ENCODE measurements around the gene CCNF.

DNA sequence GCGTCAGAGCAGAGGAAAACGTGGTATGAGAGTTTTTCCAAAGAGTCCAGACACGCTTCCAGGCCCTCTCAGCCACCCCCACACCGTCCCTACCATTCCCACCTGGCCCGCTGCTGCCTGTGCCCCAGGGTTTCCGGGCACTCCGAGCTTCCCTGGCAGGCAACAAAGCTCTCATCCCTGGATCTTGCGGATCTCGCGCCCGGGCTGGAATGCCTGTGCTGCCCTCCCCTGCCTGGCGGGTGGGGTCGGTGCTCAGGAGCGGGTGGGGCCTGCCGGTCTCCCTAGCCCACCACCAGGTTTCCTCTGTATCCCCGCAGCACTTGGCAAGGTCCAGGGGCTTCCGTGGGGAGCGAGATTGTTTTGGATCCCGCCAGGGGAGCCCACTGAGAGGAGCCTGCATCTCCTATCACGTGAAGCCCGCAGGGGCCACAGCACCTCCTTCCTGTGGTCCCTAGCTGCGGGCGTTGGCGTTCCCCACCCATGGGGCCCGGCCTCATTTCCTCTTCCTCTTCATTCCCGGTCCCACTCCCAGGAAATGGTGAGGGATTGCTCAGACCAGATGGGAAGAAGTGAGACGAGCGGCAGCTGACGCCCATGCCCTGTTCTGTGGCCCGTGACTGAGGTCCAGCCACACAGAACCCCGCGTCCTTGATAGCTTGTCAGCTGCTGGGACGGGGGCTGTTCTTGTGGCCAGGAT, 56.7 kb downstream of the CCNF start:
- TF ChIP-seq, protein P1, sequence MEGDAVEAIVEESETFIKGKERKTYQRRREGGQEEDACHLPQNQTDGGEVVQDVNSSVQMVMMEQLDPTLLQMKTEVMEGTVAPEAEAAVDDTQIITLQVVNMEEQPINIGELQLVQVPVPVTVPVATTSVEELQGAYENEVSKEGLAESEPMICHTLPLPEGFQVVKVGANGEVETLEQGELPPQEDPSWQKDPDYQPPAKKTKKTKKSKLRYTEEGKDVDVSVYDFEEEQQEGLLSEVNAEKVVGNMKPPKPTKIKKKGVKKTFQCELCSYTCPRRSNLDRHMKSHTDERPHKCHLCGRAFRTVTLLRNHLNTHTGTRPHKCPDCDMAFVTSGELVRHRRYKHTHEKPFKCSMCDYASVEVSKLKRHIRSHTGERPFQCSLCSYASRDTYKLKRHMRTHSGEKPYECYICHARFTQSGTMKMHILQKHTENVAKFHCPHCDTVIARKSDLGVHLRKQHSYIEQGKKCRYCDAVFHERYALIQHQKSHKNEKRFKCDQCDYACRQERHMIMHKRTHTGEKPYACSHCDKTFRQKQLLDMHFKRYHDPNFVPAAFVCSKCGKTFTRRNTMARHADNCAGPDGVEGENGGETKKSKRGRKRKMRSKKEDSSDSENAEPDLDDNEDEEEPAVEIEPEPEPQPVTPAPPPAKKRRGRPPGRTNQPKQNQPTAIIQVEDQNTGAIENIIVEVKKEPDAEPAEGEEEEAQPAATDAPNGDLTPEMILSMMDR (IDR thresholded peaks at IDR 0.05) = no peak
- TF ChIP-seq EP300 (IDR thresholded peaks at IDR 0.05) = no peak

Measured in ovary (tissue), 3 donors.